Loucy (cell line): ENCODE measurements around the gene MAN2C1.
"Not testable (repeated sequence)": the region's sequence is repeated elsewhere in the genome, so short reads cannot be mapped to it uniquely, and the experiment has no call there.

Source experiments
- H2AFZ ChIP-seq: fragments of 200-600 bp; sonication (generic); 2 replicates; pipeline ENCODE4 v1.6.0; 2016; ENCODE audit warnings: antibody characterized with exemption, mild to moderate bottlenecking, low read length, moderate library complexity
- H3F3A ChIP-seq: fragments of 200-600 bp; 2 replicates; pipeline ENCODE4 v1.6.0; 2016; ENCODE audit warnings: antibody characterized with exemption, low read depth, mild to moderate bottlenecking
- H3K27me3 ChIP-seq: fragments of 200-600 bp; sonication (generic); 2 replicates; pipeline ENCODE4 v1.6.1; 2014; ENCODE audit warnings: low read length, mild to moderate bottlenecking; ENCODE audit not compliant: insufficient read depth, poor library complexity, severe bottlenecking
- H3K36me3 ChIP-seq: fragments of 200-600 bp; sonication (generic); 2 replicates; pipeline ENCODE4 v1.6.1; 2016; ENCODE audit warnings: low read length; ENCODE audit not compliant: insufficient read depth
- H3K4me1 ChIP-seq: fragments of 200-600 bp; sonication (generic); 2 replicates; pipeline ENCODE4 v1.5.1; 2014; ENCODE audit warnings: low read length, mild to moderate bottlenecking; ENCODE audit not compliant: insufficient read depth, poor library complexity, severe bottlenecking
- H3K4me2 ChIP-seq: fragments of 200-600 bp; sonication (generic); 2 replicates; pipeline ENCODE4 v1.6.0; 2014; ENCODE audit warnings: antibody characterized with exemption, low read length, low read depth, mild to moderate bottlenecking; ENCODE audit not compliant: poor library complexity, severe bottlenecking
- H3K4me3 ChIP-seq: fragments of 200-600 bp; sonication (generic); 2 replicates; pipeline ENCODE4 v1.5.1; 2014; ENCODE audit warnings: low read length, mild to moderate bottlenecking, mixed read lengths; ENCODE audit not compliant: poor library complexity, severe bottlenecking
- H3K79me2 ChIP-seq: fragments of 200-600 bp; sonication (generic); 2 replicates; pipeline ENCODE4 v1.6.1; 2014; ENCODE audit warnings: low read length; ENCODE audit not compliant: insufficient read depth
- H3K9ac ChIP-seq: fragments of 200-600 bp; sonication (generic); 2 replicates; pipeline ENCODE4 v1.6.0; 2014; ENCODE audit warnings: mild to moderate bottlenecking, low read depth, low read length, moderate library complexity; ENCODE audit not compliant: poor library complexity, severe bottlenecking
- H3K9me2 ChIP-seq: fragments of 200-600 bp; sonication (generic); replicated peaks from 2 replicates; pipeline ENCODE4 v1.6.1; 2016; ENCODE audit warnings: low read depth, low read length, mixed read lengths
- H3K9me3 ChIP-seq: fragments of 200-600 bp; sonication (generic); 2 replicates; pipeline ENCODE4 v1.6.1; 2014; ENCODE audit warnings: mild to moderate bottlenecking, antibody characterized with exemption, low read length, low read depth; ENCODE audit not compliant: insufficient read depth
- H4K20me1 ChIP-seq: fragments of 200-600 bp; sonication (generic); 2 replicates; pipeline ENCODE4 v1.6.0; 2014; ENCODE audit warnings: antibody characterized with exemption, low read length, mild to moderate bottlenecking; ENCODE audit not compliant: insufficient read depth, poor library complexity, severe bottlenecking
- EZH2phosphoT487 ChIP-seq: fragments of 200-600 bp; IDR thresholded peaks from 2 replicates; pipeline ENCODE4 v1.6.1; 2018; ENCODE audit warnings: antibody characterized with exemption, mild to moderate bottlenecking, moderate library complexity, borderline replicate concordance
- TF ChIP-seq, protein P1 (sequence below): fragments of 200-600 bp; sonication (generic); conservative IDR thresholded peaks from 2 replicates; pipeline ENCODE4 v1.5.1; 2014; ENCODE audit warnings: mild to moderate bottlenecking, antibody characterized with exemption, low read length

The MAN2C1 gene

DNA sequence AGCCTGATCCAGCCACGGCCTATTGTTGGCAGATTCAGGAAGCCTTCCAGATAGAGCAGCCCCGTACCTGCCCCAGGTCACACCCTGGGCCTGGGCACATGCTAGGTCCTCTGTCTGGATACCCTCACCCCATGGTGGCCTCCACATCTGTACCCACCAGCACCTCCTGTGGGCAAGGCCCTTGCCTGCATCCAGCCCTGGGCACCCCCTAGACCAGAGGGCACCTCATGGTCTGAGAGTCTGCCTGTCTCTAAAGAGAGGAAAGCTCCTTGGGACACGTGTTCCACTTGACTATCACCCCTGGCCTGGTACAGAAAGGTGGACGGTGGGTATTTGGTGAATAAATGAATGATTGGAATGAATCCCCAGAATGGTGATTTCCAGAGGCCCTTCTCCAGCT, 41.4 kb downstream of the MAN2C1 start:
- Histone ChIP-seq H2AFZ (no peak overlapping the region), H3K4me3 (no peak overlapping the region), H3K79me2 (no peaks in the 10 kb centered on the region), H4K20me1 (no peaks in the 10 kb centered on the region), H3K4me2 (no peak overlapping the region), H3K27me3 (no peaks in the 10 kb centered on the region), H3F3A (no peaks in the 10 kb centered on the region), H3K9me2 (no peaks in the 10 kb centered on the region), H3K9ac (no peak overlapping the region), H3K4me1 (no peaks in the 10 kb centered on the region), H3K36me3 (no peaks in the 10 kb centered on the region), H3K9me3 (no peaks in the 10 kb centered on the region)
- no peak for TF ChIP-seq EZH2phosphoT487
- TF ChIP-seq, protein P1, sequence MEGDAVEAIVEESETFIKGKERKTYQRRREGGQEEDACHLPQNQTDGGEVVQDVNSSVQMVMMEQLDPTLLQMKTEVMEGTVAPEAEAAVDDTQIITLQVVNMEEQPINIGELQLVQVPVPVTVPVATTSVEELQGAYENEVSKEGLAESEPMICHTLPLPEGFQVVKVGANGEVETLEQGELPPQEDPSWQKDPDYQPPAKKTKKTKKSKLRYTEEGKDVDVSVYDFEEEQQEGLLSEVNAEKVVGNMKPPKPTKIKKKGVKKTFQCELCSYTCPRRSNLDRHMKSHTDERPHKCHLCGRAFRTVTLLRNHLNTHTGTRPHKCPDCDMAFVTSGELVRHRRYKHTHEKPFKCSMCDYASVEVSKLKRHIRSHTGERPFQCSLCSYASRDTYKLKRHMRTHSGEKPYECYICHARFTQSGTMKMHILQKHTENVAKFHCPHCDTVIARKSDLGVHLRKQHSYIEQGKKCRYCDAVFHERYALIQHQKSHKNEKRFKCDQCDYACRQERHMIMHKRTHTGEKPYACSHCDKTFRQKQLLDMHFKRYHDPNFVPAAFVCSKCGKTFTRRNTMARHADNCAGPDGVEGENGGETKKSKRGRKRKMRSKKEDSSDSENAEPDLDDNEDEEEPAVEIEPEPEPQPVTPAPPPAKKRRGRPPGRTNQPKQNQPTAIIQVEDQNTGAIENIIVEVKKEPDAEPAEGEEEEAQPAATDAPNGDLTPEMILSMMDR = peak; percentile 34; the same call in 1 of the 2 replicates

DNA sequence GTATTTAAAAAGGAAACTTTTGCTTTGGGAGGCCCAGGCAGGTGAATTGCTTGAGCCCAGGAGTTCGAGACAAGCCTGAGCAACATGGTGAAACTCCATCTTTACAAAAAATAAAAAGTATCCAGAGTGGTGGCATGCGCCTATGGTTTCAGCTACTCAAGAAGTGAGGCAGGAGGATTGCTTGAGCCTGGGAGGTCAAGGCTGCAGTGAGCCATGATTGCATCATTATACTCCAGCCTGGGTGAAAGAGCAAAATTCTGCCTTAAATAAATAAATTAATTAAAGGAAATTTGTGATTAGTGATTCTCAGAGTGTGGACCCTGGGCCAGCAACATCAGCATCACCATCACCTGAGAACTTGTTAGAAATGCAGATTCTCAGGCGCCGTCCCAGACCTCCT, 42.5 kb downstream of the MAN2C1 start:
- Histone ChIP-seq H3K79me2 (no peaks in the 10 kb centered on the region), H3K4me1 (no peaks in the 10 kb centered on the region), H3K4me3 (no peak overlapping the region), H3K36me3 (no peaks in the 10 kb centered on the region), H2AFZ (no peak overlapping the region), H3K27me3 (no peaks in the 10 kb centered on the region), H3F3A (no peaks in the 10 kb centered on the region), H3K9me2 (no peaks in the 10 kb centered on the region), H3K9ac (no peak overlapping the region), H3K9me3 (no peaks in the 10 kb centered on the region), H3K4me2 (no peak overlapping the region), H4K20me1 (no peaks in the 10 kb centered on the region)
- TF ChIP-seq, protein P1 = no peak
- TF ChIP-seq EZH2phosphoT487 = no peak

DNA sequence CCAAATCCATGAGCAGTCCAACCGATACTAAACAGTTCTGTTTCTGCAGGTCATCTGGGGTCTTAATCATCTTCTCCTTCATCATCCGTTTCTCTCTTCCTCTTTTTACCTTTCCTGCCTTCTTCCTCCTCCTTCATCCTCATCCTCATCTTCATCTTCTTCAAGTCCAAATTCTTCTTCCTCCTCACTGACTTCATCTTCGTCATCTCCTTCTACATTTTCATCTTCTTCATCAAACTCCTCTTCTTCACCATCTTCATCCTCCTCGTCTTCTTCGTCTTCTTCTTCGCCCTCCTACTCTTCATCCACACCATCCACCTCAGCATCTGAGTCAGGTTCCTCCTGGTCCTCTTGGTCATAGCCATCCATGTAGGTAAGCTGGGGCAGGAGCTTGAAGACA, 46.7 kb downstream of the MAN2C1 start:
- TF ChIP-seq, protein P1 = no peak
- TF ChIP-seq EZH2phosphoT487 = no peak
- H3K36me3 ChIP-seq = no peaks in the 10 kb centered on the region

DNA sequence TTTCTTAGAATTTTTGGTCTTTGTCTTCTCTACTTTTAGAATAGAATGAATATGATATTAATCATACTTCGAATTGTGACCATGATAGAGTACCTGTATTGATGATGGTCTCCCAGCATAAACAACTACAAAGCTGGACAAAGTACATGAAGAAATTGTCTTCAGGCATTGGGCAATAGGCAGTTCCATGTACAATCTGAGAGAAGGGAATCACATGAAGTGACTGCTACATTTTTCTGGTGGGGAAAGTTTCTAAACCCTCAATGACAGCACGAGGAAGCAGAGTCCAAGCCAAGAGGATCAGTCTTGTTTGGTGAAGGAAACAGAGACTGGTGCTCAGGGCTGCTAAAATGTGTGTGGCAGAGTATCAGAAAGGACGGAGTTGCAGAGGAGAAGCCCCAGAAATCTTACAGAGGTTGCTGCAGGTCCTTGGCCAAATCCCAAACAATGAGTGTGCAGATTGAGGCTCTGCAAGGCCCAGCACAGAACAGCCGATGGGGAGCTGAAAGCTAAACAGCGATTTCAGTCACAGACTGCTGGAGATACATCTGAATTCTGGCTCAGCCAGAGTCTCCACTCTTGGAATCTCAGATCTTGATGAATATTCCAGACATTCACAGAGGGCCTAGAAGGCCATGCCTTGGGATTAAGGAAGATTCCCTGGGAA, 49.0 kb downstream of the MAN2C1 start:
- H3K4me1 ChIP-seq, H3K27me3 ChIP-seq, H3K4me3 ChIP-seq, H3K9ac ChIP-seq, H3K36me3 ChIP-seq, H4K20me1 ChIP-seq, H3K9me2 ChIP-seq, H3K79me2 ChIP-seq, H3K9me3 ChIP-seq, H3F3A ChIP-seq, H3K4me2 ChIP-seq, H2AFZ ChIP-seq: not testable (repeated sequence)

More for the DNA sequence above, 46.7 kb downstream of the MAN2C1 start:
- no peak overlapping the region for H3K9ac ChIP-seq
- no peaks in the 10 kb centered on the region for H3K4me1 ChIP-seq
- H3K27me3 ChIP-seq = no peaks in the 10 kb centered on the region
- H3K4me2 ChIP-seq = no peak overlapping the region
- H3K9me2 ChIP-seq = no peaks in the 10 kb centered on the region
- H3F3A ChIP-seq = no peaks in the 10 kb centered on the region
- no peaks in the 10 kb centered on the region for H3K9me3 ChIP-seq
- H2AFZ ChIP-seq = no peak overlapping the region
- no peaks in the 10 kb centered on the region for H4K20me1 ChIP-seq
- H3K79me2 ChIP-seq = no peaks in the 10 kb centered on the region
- H3K4me3 ChIP-seq = no peak overlapping the region
